ENCODE measurements around the gene MAP2K7.

The MAP2K7 gene

DNA sequence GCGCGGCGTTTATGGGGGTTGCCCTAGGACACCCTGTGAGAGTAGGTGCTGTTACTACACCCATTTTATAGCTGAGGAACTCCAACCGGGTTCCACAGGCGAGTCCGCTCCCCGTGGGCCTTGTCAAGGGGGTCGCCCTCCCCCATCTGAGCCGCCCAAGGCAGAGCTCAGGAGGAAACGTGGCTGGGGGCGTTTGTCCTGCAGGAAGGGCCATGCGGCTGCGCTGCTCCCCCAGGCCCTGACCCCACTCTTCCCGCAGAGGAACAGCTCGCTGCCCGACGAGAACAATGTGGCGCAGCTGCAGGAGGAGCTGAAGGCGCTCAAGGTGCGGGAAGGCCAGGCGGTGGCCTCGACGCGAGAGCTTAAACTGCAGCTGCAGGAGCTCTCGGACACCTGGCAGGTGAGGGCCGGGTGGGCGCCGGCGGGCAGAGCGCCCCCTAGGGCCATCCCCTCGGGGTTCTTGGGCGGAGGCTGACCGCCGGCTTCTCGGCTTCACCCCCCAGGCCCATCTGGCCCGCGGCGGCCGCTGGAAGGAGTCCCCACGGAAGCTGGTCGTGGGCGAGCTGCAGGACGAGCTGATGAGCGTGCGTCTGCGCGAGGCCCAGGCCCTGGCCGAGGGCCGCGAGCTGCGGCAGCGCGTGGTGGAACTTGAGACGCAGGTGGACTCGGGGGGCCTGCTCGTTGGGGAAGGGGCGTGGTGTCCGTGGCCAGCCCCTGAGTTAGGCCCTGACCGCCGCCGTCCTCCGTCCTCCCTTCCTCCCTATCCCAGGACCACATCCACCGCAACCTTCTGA is 41.9 kb upstream of the MAP2K7 start:
- peaks cover 2% of the 10 kb centered on the region for H3K4me1 ChIP-seq (ENCODE audit: control insufficient read depth, insufficient read depth, low read length)
- no peak overlapping the region for H3K4me3 ChIP-seq (ENCODE audit: low read length)
- H3K9me3 ChIP-seq (ENCODE audit: control insufficient read depth, low read length) = no peaks in the 10 kb centered on the region
- DNase-seq (ENCODE audit: low read depth) = no peak
- peaks cover under 1% of the 10 kb centered on the region for H3K27me3 ChIP-seq (replicated peaks; ENCODE audit: control insufficient read depth, insufficient read depth, low read length)
- H3K9ac ChIP-seq (ENCODE audit: low read length) = no peak overlapping the region
- peaks cover 7% of the 10 kb centered on the region for H3K36me3 ChIP-seq (ENCODE audit: control insufficient read depth, insufficient read depth, low read length, severe bottlenecking)

GRCh38 chr19:7862413-7862951 is 41.2 kb upstream of the MAP2K7 start:
- no peaks in the 10 kb centered on the region for H3K9me3 ChIP-seq (ENCODE audit: control insufficient read depth, low read length)
- H3K27me3 ChIP-seq (replicated peaks; ENCODE audit: control insufficient read depth, insufficient read depth, low read length) = peaks cover 3% of the 10 kb centered on the region
- peaks cover 2% of the 10 kb centered on the region for H3K4me1 ChIP-seq (ENCODE audit: control insufficient read depth, insufficient read depth, low read length)
- DNase-seq (ENCODE audit: low read depth) = peak; percentile 62
- H3K36me3 ChIP-seq (ENCODE audit: control insufficient read depth, insufficient read depth, low read length, severe bottlenecking) = peaks cover 7% of the 10 kb centered on the region
- no peak overlapping the region for H3K4me3 ChIP-seq (ENCODE audit: low read length)
- H3K9ac ChIP-seq (ENCODE audit: low read length) = no peak overlapping the region

GRCh38 chr19:7863157-7863970 is 40.3 kb upstream of the MAP2K7 start:
- DNase-seq (ENCODE audit: low read depth) = no peak

DNA sequence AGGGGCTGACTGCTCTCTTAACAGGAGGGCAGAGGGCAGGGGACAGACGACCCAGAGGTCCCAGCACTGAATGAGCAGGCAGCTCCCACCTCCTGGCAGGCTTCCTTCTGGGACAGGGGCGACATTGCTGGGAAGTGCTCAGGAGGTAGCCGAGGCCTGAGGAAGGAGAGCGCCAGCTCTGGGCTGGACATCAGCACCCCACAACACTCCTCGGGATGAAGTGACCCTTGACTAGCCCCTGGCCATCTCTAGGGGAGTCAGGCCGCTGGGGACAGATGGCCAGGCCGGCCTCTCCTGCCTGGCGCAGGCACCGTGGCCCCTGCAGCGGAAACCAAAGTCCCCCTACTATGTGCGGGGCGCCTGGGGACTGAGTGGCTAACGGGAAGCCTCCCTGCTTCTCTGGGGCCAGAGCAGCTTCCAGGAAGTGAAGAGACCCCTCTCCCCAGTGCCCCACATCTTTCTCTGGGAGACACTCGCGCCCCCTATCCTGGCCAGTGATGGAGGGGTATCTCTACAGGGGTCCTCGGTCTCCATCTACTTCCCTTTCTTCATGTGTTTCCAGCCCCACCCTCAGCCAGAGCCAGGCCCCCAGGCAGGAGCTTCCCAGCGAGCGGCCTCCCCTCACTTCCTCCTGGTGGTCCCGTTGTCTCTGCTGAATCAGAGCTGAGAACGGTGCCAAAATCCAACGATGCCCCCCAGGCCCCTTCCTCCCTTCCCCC is 39.5 kb upstream of the MAP2K7 start:
- no peak for DNase-seq (ENCODE audit: low read depth)
- Histone ChIP-seq H3K36me3 (ENCODE audit: control insufficient read depth, insufficient read depth, low read length, severe bottlenecking) (peaks cover 7% of the 10 kb centered on the region), H3K27me3 (replicated peaks; ENCODE audit: control insufficient read depth, insufficient read depth, low read length) (peaks cover 3% of the 10 kb centered on the region), H3K9me3 (ENCODE audit: control insufficient read depth, low read length) (no peaks in the 10 kb centered on the region), H3K4me3 (ENCODE audit: low read length) (no peak overlapping the region), H3K9ac (ENCODE audit: low read length) (no peak overlapping the region), H3K4me1 (ENCODE audit: control insufficient read depth, insufficient read depth, low read length) (peaks cover 10% of the 10 kb centered on the region)

More at GRCh38 chr19:7863157-7863970, 40.3 kb upstream of the MAP2K7 start:
- H3K4me1 ChIP-seq (ENCODE audit: control insufficient read depth, insufficient read depth, low read length) = peaks cover 3% of the 10 kb centered on the region
- H3K9me3 ChIP-seq (ENCODE audit: control insufficient read depth, low read length) = no peaks in the 10 kb centered on the region
- H3K36me3 ChIP-seq (ENCODE audit: control insufficient read depth, insufficient read depth, low read length, severe bottlenecking) = peaks cover 7% of the 10 kb centered on the region
- peaks cover 3% of the 10 kb centered on the region for H3K27me3 ChIP-seq (replicated peaks; ENCODE audit: control insufficient read depth, insufficient read depth, low read length)
- no peak overlapping the region for H3K9ac ChIP-seq (ENCODE audit: low read length)
- H3K4me3 ChIP-seq (ENCODE audit: low read length) = no peak overlapping the region

DNA sequence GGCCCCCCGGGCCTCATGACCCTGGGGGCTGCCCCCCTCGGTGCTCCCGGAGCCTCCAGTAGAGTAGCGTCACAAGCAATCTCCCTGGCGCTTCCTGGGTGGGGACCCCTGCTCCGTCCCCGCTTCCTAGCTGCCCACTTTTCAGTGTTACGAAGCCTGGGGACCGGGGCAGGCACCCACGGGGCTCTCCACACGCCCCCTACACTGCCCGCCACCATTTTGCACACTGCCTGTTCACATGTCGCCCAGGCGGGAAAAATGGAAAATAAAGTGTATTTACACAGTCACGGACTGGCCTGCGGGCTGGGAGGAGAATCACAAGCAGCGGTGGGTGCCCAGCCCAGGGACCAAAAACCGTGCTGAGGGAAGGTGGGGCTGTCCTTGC is 39.0 kb upstream of the MAP2K7 start:
- H3K27me3 ChIP-seq (replicated peaks; ENCODE audit: control insufficient read depth, insufficient read depth, low read length) = peaks cover 3% of the 10 kb centered on the region

GRCh38 chr19:7865262-7865911 is 38.3 kb upstream of the MAP2K7 start:
- Histone ChIP-seq H3K9me3 (ENCODE audit: control insufficient read depth, low read length) (no peaks in the 10 kb centered on the region), H3K4me3 (ENCODE audit: low read length) (no peak overlapping the region), H3K4me1 (ENCODE audit: control insufficient read depth, insufficient read depth, low read length) (peaks cover 10% of the 10 kb centered on the region), H3K36me3 (ENCODE audit: control insufficient read depth, insufficient read depth, low read length, severe bottlenecking) (peaks cover 3% of the 10 kb centered on the region), H3K9ac (ENCODE audit: low read length) (no peak overlapping the region), H3K27me3 (replicated peaks; ENCODE audit: control insufficient read depth, insufficient read depth, low read length) (peaks cover 3% of the 10 kb centered on the region)
- no peak for DNase-seq (ENCODE audit: low read depth)

More for the DNA sequence above, 39.0 kb upstream of the MAP2K7 start:
- Histone ChIP-seq H3K4me3 (ENCODE audit: low read length) (no peak overlapping the region), H3K4me1 (ENCODE audit: control insufficient read depth, insufficient read depth, low read length) (peaks cover 10% of the 10 kb centered on the region), H3K9me3 (ENCODE audit: control insufficient read depth, low read length) (no peaks in the 10 kb centered on the region), H3K36me3 (ENCODE audit: control insufficient read depth, insufficient read depth, low read length, severe bottlenecking) (peaks cover 3% of the 10 kb centered on the region), H3K9ac (ENCODE audit: low read length) (no peak overlapping the region)
- no peak for DNase-seq (ENCODE audit: low read depth)

DNA sequence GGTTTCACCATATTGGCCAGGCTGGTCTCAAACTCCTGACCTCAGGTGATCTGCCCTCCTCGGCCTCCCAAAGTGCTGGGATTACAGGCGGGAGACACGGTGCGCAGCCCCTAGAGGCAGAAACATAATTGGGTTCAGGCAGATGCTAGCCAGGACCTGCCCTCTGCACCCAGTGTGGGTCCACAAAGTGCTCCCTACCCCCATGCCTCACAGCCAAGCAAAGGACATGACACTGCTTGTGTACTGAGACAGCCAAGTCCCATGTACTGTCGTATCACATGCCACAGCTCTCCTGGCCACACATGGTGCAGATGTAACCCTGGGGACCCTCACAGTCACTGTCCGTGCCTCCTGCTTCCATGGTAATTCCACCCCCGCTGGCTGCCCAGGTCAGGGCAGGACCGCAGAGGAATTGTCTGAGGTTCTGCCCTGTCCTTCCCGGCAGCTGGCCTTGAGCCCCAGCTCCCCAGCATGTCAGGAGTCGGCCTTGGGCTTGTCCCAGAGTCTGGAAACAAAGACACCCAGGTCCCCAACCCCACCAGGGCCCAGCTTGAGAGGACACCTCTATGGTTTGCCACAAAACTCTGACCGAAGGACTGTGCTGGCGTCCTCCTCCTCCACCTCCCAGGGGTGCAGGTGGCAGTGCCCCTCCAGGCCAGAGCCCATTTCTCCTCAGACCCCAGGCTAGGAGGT is 37.1 kb upstream of the MAP2K7 start:
- peaks cover 3% of the 10 kb centered on the region for H3K36me3 ChIP-seq (ENCODE audit: control insufficient read depth, insufficient read depth, low read length, severe bottlenecking)
- H3K4me3 ChIP-seq (ENCODE audit: low read length) = no peak overlapping the region
- H3K4me1 ChIP-seq (ENCODE audit: control insufficient read depth, insufficient read depth, low read length) = peaks cover 12% of the 10 kb centered on the region
- DNase-seq (ENCODE audit: low read depth) = no peak
- no peak overlapping the region for H3K9ac ChIP-seq (ENCODE audit: low read length)
- H3K9me3 ChIP-seq (ENCODE audit: control insufficient read depth, low read length) = no peaks in the 10 kb centered on the region
- peaks cover 3% of the 10 kb centered on the region for H3K27me3 ChIP-seq (replicated peaks; ENCODE audit: control insufficient read depth, insufficient read depth, low read length)

- H3K9me3 ChIP-seq (ENCODE audit: control insufficient read depth, low read length) = no peaks in the 10 kb centered on the region
- peaks cover 15% of the 10 kb centered on the region for H3K4me1 ChIP-seq (ENCODE audit: control insufficient read depth, insufficient read depth, low read length)
- DNase-seq (ENCODE audit: low read depth) = no peak
- H3K4me3 ChIP-seq (ENCODE audit: low read length) = no peak overlapping the region
- H3K9ac ChIP-seq (ENCODE audit: low read length) = no peak overlapping the region
- peaks cover 3% of the 10 kb centered on the region for H3K36me3 ChIP-seq (ENCODE audit: control insufficient read depth, insufficient read depth, low read length, severe bottlenecking)
- H3K27me3 ChIP-seq (replicated peaks; ENCODE audit: control insufficient read depth, insufficient read depth, low read length) = peaks cover 5% of the 10 kb centered on the region
Observed at GRCh38 chr19:7867092-7867844, 36.4 kb upstream of the MAP2K7 start.

DNA sequence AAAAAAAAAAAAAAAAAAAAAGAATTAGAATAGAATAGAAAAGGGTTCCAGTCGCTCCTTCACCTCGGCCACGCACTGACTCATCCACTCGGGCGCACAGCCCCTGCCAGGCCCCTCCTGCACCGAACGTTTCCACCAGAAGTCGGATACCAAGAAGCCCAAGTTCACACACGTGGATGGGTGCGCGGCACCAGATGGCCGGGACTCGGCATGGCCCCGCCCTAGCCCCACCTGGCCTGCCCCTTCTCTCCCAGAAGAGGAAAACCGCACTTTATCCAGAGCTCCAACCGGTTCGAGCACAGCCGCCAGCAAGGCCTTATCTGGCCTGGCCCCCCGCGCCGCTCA is 35.4 kb upstream of the MAP2K7 start:
- H3K9ac ChIP-seq (ENCODE audit: low read length) = no peak overlapping the region
- peaks cover 15% of the 10 kb centered on the region for H3K27me3 ChIP-seq (replicated peaks; ENCODE audit: control insufficient read depth, insufficient read depth, low read length)
- no peak for DNase-seq (ENCODE audit: low read depth)
- H3K36me3 ChIP-seq (ENCODE audit: control insufficient read depth, insufficient read depth, low read length, severe bottlenecking) = peaks cover 2% of the 10 kb centered on the region
- peaks cover 15% of the 10 kb centered on the region for H3K4me1 ChIP-seq (ENCODE audit: control insufficient read depth, insufficient read depth, low read length)
- H3K9me3 ChIP-seq (ENCODE audit: control insufficient read depth, low read length) = no peaks in the 10 kb centered on the region
- H3K4me3 ChIP-seq (ENCODE audit: low read length) = no peak overlapping the region

All from adipocyte (in vitro differentiated cells).